NCI-H748 treated with DMSO at 0.1 percent for 48 hours (cell line): ENCODE results near the gene LRRC70.
"Not testable (repeated sequence)": the region's sequence is repeated elsewhere in the genome, so short reads cannot be mapped to it uniquely, and the experiment has no call there.

Experiments
- DNase-seq: peaks from one replicate; lab custom pipeline; 2025; lab: John Stamatoyannopoulos, UW

Gene LRRC70

DNA sequence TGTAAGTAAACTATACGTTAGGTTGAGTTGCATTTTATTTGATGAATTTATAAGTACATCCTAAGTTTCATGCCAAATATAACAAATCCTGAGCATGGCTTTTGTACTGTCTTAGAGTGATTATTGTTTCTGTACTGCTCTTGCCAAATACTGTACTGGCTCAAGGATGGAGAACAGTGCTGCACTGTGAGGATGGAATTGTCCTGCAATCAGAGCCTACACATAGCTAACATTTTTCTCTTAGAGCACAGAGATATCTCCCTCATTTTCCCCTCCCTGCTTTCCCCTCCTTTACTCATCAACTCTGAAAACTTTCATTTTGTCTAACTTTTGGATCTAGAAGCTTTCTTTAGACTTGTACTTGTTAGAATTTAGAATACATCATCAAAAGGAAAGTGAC is 28.3 kb downstream of the LRRC70 start:
- no peak for DNase-seq

DNA sequence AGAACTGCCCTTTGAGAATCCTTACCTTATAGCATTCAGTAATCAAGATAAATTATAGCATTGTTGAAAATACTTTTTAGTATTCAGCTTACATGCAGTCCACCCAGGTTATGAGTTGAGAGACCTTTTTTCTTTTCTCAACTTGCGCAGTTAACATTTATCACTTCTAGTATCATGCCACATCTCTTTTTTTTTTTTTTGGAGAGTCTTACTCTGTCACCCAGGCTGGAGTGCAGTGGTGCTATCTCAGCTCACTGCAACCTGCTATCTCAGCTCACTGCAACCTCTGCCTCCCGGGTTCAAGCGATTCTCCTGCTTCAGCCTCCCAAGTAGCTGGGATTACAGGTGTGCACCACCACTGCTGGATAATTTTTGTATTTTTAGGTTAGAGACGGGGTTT is 29.0 kb downstream of the LRRC70 start:
- no peak for DNase-seq

DNA sequence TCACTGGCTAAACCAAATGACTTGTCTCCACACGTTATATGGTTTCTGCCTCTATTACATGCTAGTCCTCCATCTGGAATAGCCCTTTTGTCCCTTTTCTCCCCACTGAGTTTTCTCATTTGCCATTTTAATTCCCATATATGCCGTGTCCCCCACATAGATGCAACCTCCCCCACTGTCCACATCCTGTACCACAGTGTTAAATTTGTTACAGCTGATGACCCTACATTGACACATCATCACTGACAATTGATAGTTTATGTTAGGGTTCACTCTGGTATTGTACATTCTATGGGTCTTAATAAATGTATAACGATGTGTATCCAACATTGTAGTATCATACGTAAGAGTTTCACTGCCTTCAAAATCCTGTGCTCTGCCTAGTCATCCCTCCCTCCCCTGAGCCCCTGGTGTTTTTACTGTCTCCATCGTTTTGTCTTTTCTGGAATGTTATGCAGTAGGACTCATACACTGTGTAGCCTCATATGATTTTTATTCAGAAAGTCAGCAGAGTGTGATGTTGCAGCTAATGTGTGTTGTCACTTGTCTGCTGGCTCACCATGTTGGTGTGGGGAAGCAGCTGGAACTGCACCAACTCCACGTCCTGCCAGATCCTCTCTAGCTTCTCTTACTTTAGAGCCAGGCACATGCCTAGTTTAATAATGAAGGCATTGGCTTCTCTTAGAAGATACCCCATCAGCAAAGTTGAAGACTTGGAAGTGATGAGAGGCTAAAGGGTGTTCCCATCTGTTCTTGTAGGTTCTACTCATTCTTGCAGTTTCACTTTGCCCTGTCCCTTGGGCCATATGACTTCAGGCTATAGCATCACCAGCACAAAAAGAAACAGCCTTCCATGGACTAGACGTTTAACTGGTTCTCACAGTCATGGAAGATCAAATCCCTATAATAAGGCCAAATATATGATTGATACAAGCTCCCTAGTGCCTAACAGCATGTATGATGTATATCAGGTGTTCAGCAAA is 30.2 kb downstream of the LRRC70 start:
- DNase-seq: no peak

DNA sequence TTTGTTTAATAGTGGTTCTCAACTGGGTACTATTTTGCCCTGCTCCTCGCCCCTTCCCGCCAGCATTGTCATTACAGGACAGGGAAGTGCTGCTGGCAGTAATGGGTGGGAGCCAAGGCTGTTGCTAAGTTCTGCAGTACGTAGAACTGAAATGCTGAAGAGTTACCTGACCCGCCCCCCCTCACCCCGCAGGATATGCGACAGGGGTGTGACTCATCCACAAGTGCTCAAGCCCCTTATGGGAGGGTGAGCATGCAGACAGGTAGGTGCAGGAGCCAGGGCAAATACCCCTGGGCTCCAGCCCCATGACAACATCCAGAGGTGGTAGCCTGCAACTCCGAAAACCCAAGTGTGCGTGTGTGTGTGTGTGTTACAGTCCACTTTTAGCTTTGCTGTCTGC is 35.7 kb downstream of the LRRC70 start:
- no peak for DNase-seq

DNA sequence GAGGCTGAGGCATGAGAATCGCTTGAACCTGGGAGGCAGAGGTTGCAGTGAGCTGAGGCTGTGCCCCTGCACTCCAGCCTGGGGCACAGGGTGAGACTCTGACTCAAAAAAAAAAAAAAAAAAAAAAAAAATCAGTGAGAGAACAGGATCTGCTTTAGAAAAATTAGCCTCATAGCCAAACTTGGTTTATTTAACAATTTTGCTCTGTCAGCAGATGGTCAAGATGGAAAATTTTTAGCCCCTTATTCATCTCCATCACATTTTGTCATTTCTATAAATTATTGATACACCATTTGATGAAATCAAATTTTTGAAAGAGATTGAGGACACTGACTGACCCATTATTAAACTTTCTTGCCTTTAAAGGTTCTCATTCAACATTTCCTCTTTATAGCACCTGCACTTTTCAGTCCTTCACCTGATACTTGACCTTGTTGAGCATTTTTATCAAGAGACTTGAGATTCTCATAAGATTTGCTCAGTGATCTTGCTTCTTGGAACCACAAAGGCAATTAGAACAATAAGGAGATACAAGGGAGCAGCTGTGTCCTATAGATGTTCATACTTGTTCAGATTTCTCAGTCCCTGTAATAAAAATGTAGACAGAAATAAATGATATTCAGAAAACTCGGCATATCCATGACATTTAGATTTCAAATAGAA is 38.1 kb downstream of the LRRC70 start:
- DNase-seq: no peak

DNA sequence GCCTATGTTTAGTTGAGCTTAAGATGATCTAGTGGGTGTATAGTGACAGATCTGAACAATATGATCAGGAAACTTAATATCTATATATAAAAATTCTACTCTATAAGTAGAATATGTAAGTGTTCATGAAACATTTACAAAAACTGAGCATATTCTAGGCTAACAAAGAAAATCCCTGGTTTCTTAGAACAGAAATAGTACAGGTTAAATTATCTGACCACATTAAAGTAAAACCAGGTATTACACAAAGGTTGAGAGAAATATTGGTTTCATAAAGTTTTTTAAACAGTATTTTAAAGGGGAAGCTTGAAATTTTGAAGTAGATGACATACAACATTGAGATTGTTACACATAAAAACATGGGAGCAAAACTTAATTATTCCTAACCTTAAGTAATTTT is 39.3 kb downstream of the LRRC70 start:
- no peak for DNase-seq

DNA sequence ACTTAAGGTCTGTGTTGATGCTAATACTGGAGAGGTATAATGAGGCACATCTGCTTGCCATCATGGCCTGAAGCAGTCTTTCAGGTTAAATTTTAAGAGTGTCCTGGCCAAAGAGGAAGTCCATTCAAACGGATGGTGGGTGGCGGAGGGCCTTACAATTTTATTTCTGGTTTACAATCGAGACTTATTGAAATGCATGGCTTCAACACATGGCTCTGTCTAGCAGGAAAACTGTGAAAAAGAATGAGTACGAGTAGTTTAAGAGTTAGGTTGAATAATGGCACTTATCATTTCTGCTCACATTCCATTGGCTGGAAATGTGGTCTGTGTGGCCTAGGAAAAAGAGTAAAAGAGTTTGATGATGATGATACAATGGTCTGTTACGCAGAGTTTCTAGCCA is 42.1 kb downstream of the LRRC70 start:
- DNase-seq: no peak

DNA sequence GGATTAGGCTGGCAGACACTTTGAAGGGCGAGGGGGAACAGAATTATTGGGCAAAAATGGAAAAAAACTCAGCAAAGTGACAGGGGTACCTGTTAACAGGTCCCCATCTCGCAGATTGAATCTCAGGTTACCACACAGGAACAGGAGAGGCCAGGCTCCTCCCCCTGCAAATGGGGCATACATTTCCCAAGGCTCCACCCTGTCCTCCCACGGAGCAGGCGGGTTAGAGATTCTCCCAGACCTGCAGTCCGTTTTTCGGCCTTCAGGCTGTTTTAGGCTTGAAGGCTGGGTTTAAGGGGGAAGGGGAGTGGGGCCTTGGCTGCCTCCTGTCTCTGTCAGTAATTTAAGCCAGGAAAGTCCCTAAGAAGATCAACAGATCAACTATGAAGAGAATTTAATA is 42.7 kb downstream of the LRRC70 start:
- no peak for DNase-seq

DNA sequence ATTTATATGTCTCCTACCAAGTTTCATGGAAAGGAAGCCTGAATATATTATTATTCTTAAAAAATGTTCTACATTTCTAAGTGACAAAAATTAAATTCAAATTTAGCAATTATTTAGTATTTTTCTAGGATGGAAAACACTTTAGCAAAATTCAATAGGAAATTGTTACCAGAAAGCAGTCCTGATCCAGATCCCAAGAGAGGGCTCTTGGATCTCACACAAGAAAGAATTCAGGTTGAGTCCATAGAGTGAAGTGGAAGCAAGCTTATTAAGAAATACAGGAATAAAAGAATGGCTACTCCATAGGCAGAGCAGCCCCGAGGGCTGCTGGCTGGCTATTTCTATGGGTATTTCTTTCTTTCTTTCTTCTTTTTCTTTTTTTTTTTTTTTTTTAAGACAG is 44.7 kb downstream of the LRRC70 start:
- DNase-seq: no peak

DNA sequence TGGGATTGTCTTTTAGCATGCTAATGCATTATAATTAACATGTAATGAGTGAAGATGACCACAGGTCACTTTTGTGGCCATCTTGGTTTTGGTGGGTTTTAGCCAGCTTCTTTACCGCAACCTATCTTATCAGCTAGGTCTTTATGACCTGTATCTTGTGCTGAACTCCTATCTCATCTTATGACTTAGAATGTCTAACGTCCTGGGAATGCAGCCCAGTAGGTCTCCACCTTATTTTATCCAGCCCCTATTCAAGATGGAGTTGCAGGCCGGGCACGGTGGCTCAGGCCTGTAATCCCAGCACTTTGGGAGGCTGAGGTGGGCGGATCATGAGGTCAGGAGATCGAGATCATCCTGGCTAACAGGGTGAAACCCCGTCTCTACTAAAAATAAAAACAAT is 45.8 kb downstream of the LRRC70 start:
- DNase-seq: not testable (repeated sequence)

DNA sequence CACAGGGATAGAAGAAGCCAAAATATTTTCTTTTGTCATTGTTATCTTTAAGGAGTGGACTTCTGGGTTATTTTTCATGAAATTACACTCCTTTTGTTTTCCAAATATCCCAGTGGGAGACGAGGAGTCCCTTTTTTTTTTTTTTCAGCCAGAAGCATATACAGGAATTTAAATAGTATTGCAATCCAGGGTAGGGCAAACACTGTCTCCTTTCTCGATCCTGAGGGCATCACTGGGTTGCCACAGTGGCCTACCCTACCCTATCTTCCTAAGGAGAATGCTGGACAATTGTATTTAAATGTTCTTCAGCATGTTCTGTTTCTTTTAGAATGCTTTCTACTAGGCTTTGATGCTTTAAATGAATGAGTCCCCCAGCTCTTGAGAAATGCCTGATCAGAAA is 47.9 kb downstream of the LRRC70 start:
- DNase-seq: no peak

DNA sequence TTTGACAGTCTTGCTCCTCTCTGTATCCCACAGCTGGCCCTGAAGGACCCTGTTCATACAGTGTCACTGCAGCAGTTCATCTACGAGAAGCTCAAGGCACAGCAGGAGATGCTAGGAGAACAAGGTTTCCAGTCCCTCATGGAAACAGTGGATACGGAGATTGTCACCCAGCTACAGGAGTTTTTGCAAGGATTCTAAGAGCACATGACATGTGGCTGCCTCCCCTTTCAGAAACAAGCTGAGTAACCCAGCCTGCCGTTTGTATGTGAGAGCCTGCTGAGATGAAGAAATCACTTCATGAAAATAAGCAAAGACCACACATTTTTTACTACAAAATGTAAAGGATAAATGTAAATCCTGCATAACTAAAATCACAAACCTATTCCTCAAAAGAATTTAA is 48.5 kb downstream of the LRRC70 start:
- no peak for DNase-seq

DNA sequence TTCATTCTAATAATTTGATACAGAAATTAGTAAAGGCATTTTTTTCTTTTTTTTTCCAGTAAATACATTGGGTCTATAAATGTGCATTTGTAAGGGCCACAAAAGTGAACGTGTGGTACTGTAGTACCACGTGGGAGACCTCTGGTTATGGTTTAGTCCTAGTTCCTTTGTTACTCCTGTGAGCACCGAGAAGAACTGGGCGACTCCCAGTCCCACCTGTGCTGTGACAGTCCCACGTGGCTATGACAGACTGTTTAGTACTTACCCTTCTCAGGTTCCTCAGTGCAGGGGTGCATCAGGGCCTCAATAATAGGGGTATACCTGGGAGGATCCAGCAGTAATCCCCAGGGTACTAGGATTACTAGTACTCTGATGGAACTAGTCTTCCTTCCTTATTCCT is 49.3 kb downstream of the LRRC70 start:
- no peak for DNase-seq
